HTR-8/SVneo (cell line): ENCODE data around the gene ZWILCH.
A peak's percentile ranks its signal among the peaks of the same experiment; 100 is the strongest.
"Not testable (repeated sequence)": the region's sequence is repeated elsewhere in the genome, so short reads cannot be mapped to it uniquely, and the experiment has no call there.

Source experiments
- DNase-seq: peaks from one replicate; pipeline ENCODE4 v3.0.0; 2011; ENCODE audit warnings: low spot score, mixed read lengths; ENCODE audit not compliant: insufficient read length
- FAIRE-seq: peaks from 2 replicates; lab custom pipeline; 2011; peaks lifted over from hg19 to GRCh38; lab: Jason Lieb, UNC

The ZWILCH gene

GRCh38 chr15:66484539-66485112 is 20.5 kb upstream of the ZWILCH start:
- DNase-seq (no peak), FAIRE-seq (no peak)

GRCh38 chr15:66486887-66487286 is 18.2 kb upstream of the ZWILCH start:
- DNase-seq: no peak
- no peak for FAIRE-seq

GRCh38 chr15:66488525-66488924 is 16.6 kb upstream of the ZWILCH start:
- FAIRE-seq (no peak), DNase-seq (no peak)

- no peak for FAIRE-seq
- DNase-seq: no peak
These were observed 15.8 kb upstream of the ZWILCH start for GRCh38 chr15:66489179-66489791.

GRCh38 chr15:66491846-66492245 is 13.3 kb upstream of the ZWILCH start:
- FAIRE-seq: no peak
- no peak for DNase-seq

- FAIRE-seq (no peak), DNase-seq (no peak)
These were observed 10.9 kb upstream of the ZWILCH start for GRCh38 chr15:66494262-66494661.

- DNase-seq (no peak), FAIRE-seq (no peak)
These were observed 8.1 kb upstream of the ZWILCH start for GRCh38 chr15:66496951-66497501.

- DNase-seq (peak; percentile 91), FAIRE-seq (no peak)
These were observed 7.3 kb upstream of the ZWILCH start, which contains the start of gene SNAPC5 for GRCh38 chr15:66497502-66498455. Gene SNAPC5, minus strand, starts transcription at chr15:66497762. Its CDS starts 31 bp downstream, at chr15:66497731.

GRCh38 chr15:66498501-66499386 is 6.4 kb upstream of the ZWILCH start:
- FAIRE-seq (no peak), DNase-seq (no peak)

GRCh38 chr15:66500346-66500745 is 4.8 kb upstream of the ZWILCH start:
- FAIRE-seq, DNase-seq: not testable (repeated sequence)

- DNase-seq: no peak
- no peak for FAIRE-seq
These were observed 2.6 kb upstream of the ZWILCH start for GRCh38 chr15:66502491-66502890.

- FAIRE-seq, DNase-seq: not testable (repeated sequence)
These were observed 2.0 kb upstream of the ZWILCH start for GRCh38 chr15:66503041-66503648.

- DNase-seq: no peak
- FAIRE-seq: no peak
These were observed 1.2 kb upstream of the ZWILCH start for GRCh38 chr15:66503780-66504562.

GRCh38 chr15:66505430-66505811 is 295 bp downstream of the ZWILCH start:
- no peak for FAIRE-seq
- peak; percentile 27 for DNase-seq

GRCh38 chr15:66505818-66506217 is 692 bp downstream of the ZWILCH start:
- FAIRE-seq (no peak), DNase-seq (no peak)

GRCh38 chr15:66508293-66508883 is 3.3 kb downstream of the ZWILCH start:
- no peak for DNase-seq
- no peak for FAIRE-seq

- no peak for FAIRE-seq
These were observed 9.5 kb downstream of the ZWILCH start for GRCh38 chr15:66514586-66514985.

GRCh38 chr15:66515901-66516322 is 10.8 kb downstream of the ZWILCH start:
- DNase-seq: no peak
- FAIRE-seq: no peak

More at GRCh38 chr15:66514586-66514985, 9.5 kb downstream of the ZWILCH start:
- no peak for DNase-seq
